Heart left ventricle (tissue), 16 donors: Measurements from ENCODE around the gene LMO2. TPM values are rescaled to one million over a fixed set of nuclear protein-coding genes. Genes with fewer than 3 reads are reported as not detected.

Experiments used
- ATAC-seq, 4 donors: fragments of 200-7000 bp; cut with Tn5 transposase; one replicate each; pipeline ENCODE4 v1.9.1; 2020 to 2022; ENCODE audit warnings: moderate library complexity in 4 of 4, mild to moderate bottlenecking in 3 of 4, moderate number of reproducible peaks in 1 of 4
- DNase-seq, 5 donors: peaks; one replicate each; pipeline ENCODE4 v3.0.0-alpha.2; 2020
- H3K27ac ChIP-seq, 12 donors: fragments of 200-600 bp; sonication (generic) in 4 of 12; one replicate each; pipeline versions ENCODE4 v1.5.0 to v1.8.0; 2016 to 2022; ENCODE audit warnings: mild to moderate bottlenecking in 2 of 12
- H3K27me3 ChIP-seq, 9 donors: fragments of 200-600 bp; sonication (generic) in 2 of 9; one replicate each; pipeline versions ENCODE4 v1.5.1 to v1.8.0; 2016 to 2022; ENCODE audit warnings: mild to moderate bottlenecking in 3 of 9
- H3K36me3 ChIP-seq, 9 donors: fragments of 200-600 bp; sonication (generic) in 2 of 9; one replicate each; pipeline versions ENCODE4 v1.5.0 to v1.8.0; 2018 to 2022; ENCODE audit warnings: mild to moderate bottlenecking in 2 of 9
- H3K4me1 ChIP-seq, 12 donors: fragments of 200-600 bp; sonication (generic) in 4 of 12; one replicate each; pipeline versions ENCODE4 v1.5.0 to v1.8.0; 2016 to 2022; ENCODE audit warnings: mild to moderate bottlenecking in 3 of 12
- H3K4me3 ChIP-seq, 12 donors: fragments of 200-600 bp; sonication (generic) in 4 of 12; one replicate each; pipeline versions ENCODE4 v1.5.0 to v1.8.0; 2017 to 2022; ENCODE audit warnings: mild to moderate bottlenecking in 9 of 12, moderate library complexity in 4 of 12
- H3K9me3 ChIP-seq, 12 donors: fragments of 200-600 bp; sonication (generic) in 4 of 12; one replicate each; pipeline versions ENCODE4 v1.5.0 to v1.8.0; 2016 to 2022; ENCODE audit warnings: mild to moderate bottlenecking in 1 of 12
- CTCF ChIP-seq, 12 donors: fragments of 200-600 bp; sonication (generic) in 4 of 12; IDR thresholded peaks; one replicate each; pipeline versions ENCODE4 v1.5.0 to v1.8.0; 2018 to 2022; ENCODE audit warnings: antibody characterized with exemption in 12 of 12, mild to moderate bottlenecking in 5 of 12
- POLR2A ChIP-seq, 2 donors: fragments of 450-650 bp; IDR thresholded peaks; one replicate each; pipeline ENCODE4 v1.6.1; 2017; ENCODE audit warnings: antibody characterized with exemption in 2 of 2, mild to moderate bottlenecking in 2 of 2, moderate library complexity in 2 of 2
- WGBS, 4 donors: extraction: QIAGEN DNeasy Blood & Tissue Kit in 2 of 4; methylation state at CpG; one replicate each; pipeline versions ENCODE4 v1.1.5 to v1.1.7; 2013 to 2018; 5-methylcytosine and 5-hydroxymethylcytosine counted together
- intact Hi-C, 10 donors: fragments of 100-400 bp; cut with DNase I; formaldehyde crosslinking; loops; one replicate each; pipeline versions ENCODE4 v1.11.1 to v1.14.2; 2022
- polyA plus RNA-seq, 2 donors: library from polyadenylated mRNA; stranded (reverse); fragments of 200-250 nt; gene quantifications; one replicate each; pipeline ENCODE4 v1.2.3, GENCODE V29; 2013
- total RNA-seq, 9 donors: library from RNA; depleted of rRNA in 2 of 9; stranded (reverse); fragments of >200 nt in 2 of 9; fragmentation: NEBNext Ultra II Directional in 3 of 9; extraction: Animal tissue kit (Norgen Biotek cat#: 25700) in 3 of 9; gene quantifications; one replicate each; pipeline versions ENCODE4 v1.1.0 to v1.2.4, GENCODE V29; 2016 to 2023
- donor health status: ischemic (EF 13 %, LVEDD 7.1; RV severe dilation, severe dysfunction).
- donor health status: healthy with polysubstance abuse.
- donor health status: DM: no; HTN: yes; CAD: no.
- donor health status: DM: no; HTN: no; CAD: no.
- donor health status: ischemic (EF 25% LVEDD 6.9; RV normal size, moderate dysfunction).
- donor health status: ischemic (EF 25% LVEDD 5.7; RV mildly dilated, moderate dysfunction).
- donor health status: healthy.
- donor health status: DM: yes; HTN: yes; CAD: no.
- donor health status: ischemic (EF 35%, LVEDD 5.7; RV mildly dilated, moderate dysfunction).
- donor health status: nonischemic (EF 11% LVEDD 7.7; RV severe dilation, severe dysfunction).
- donor health status: DM: yes; HTN: yes; CAD: no.
- donor health status: PGD.
- donor health status: ischemic (EF 29% LVEDD 5.4; RV normal size, mild dysfunction).
- donor health status: nonischemic (EF 23%, LVEDD 6.1; RV moderate dilation, normal function).

Gene LMO2
- total and polyA plus RNA-seq, 11 donors = 4.5 to 29.6 (median 8.7) TPM

GRCh38 chr11:33835143-33835878, 56.6 kb downstream of the LMO2 start:
- Histone ChIP-seq H3K27ac (no peak overlapping the region), H3K4me3 (no peak overlapping the region), H3K27me3 (peaks cover 0 to 24% (median 0%) of the 10 kb centered on the region in 9 donors), H3K9me3 (no peaks in the 10 kb centered on the region), H3K4me1 (no peaks in the 10 kb centered on the region), H3K36me3 (no peaks in the 10 kb centered on the region)
- WGBS, 4 donors = 39 to 49% (median 48%) methylated on average over 5 of the region's 5 CpGs
- TF ChIP-seq CTCF (IDR thresholded peaks at IDR 0.05) = peak in 8 of 12 donors; percentile 16 to 43 (median 30)
- TF ChIP-seq POLR2A (IDR thresholded peaks at IDR 0.05) = no peak
- intact Hi-C loops = no loop called here
- DNase-seq (no peak), ATAC-seq (no peak)

- TF ChIP-seq POLR2A (IDR thresholded peaks at IDR 0.05) = no peak
- TF ChIP-seq CTCF (IDR thresholded peaks at IDR 0.05) = no peak
- no peak overlapping the region for H3K4me3 ChIP-seq
- H3K9me3 ChIP-seq = no peaks in the 10 kb centered on the region
- H3K36me3 ChIP-seq = no peaks in the 10 kb centered on the region
- ATAC-seq (no peak), DNase-seq (no peak)
- WGBS, 4 donors = 91 to 94% (median 93%) methylated on average over 16 of the region's 16 CpGs
- no peak overlapping the region for H3K27ac ChIP-seq
- peaks cover 3 to 10% (median 7%) of the 10 kb centered on the region in 12 donors for H3K4me1 ChIP-seq
- peaks cover 0 to 31% (median 11%) of the 10 kb centered on the region in 9 donors for H3K27me3 ChIP-seq
- intact Hi-C loops = loop anchor here in 1 of 10 donors (5.0 kb wide), 1 partner anchor 470 kb away; no protein-coding TSS in a partner anchor
Observed at GRCh38 chr11:33832676-33833075, 59.2 kb downstream of the LMO2 start.

- DNase-seq (no peak), ATAC-seq (no peak)
- H3K27ac ChIP-seq = no peak overlapping the region
- peaks cover 3 to 10% (median 7%) of the 10 kb centered on the region in 12 donors for H3K4me1 ChIP-seq
- WGBS, 4 donors = 56 to 74% (median 62%) methylated on average over 6 of the region's 6 CpGs
- TF ChIP-seq POLR2A (IDR thresholded peaks at IDR 0.05) (no peak), CTCF (IDR thresholded peaks at IDR 0.05) (no peak)
- H3K4me3 ChIP-seq = no peak overlapping the region
- H3K27me3 ChIP-seq = peaks cover 0 to 39% (median 11%) of the 10 kb centered on the region in 9 donors
- intact Hi-C loops = loop anchor here in 1 of 10 donors (5.0 kb wide), 1 partner anchor 469 kb away; no protein-coding TSS in a partner anchor
- H3K36me3 ChIP-seq = no peaks in the 10 kb centered on the region
- H3K9me3 ChIP-seq = no peaks in the 10 kb centered on the region
Observed at GRCh38 chr11:33830903-33831648, 60.8 kb downstream of the LMO2 start.
